Measurements from ENCODE around the gene THEM4.

DNA sequence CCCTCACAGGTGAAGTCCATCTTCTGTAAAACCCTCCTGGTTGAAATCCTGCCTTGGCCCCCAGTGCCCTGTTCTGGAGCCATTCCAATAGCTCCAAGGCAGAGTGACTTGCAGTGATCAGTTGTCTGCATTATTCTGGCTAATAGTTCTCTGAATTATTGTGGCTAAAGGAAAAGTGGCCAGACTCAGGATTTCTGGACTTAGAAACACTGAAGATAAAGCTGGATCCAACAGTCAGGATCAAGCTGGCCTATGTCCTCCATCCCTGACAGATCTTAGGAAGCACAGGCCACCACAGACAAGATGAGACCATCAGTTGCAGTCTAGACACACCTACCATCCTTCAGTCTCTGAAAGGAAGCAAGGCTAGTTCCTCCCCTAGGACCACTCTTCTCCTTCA, 68.9 kb downstream of the THEM4 start:
- TF ChIP-seq, protein P1, sequence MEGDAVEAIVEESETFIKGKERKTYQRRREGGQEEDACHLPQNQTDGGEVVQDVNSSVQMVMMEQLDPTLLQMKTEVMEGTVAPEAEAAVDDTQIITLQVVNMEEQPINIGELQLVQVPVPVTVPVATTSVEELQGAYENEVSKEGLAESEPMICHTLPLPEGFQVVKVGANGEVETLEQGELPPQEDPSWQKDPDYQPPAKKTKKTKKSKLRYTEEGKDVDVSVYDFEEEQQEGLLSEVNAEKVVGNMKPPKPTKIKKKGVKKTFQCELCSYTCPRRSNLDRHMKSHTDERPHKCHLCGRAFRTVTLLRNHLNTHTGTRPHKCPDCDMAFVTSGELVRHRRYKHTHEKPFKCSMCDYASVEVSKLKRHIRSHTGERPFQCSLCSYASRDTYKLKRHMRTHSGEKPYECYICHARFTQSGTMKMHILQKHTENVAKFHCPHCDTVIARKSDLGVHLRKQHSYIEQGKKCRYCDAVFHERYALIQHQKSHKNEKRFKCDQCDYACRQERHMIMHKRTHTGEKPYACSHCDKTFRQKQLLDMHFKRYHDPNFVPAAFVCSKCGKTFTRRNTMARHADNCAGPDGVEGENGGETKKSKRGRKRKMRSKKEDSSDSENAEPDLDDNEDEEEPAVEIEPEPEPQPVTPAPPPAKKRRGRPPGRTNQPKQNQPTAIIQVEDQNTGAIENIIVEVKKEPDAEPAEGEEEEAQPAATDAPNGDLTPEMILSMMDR (IDR thresholded peaks at IDR 0.05; ENCODE audit: low read depth, low read length) = no peak
- TF ChIP-seq MYC (IDR thresholded peaks at IDR 0.05; ENCODE audit: low read depth, low read length) (no peak), POLR2A (IDR thresholded peaks at IDR 0.05; ENCODE audit: extremely low read depth, insufficient read length) (no peak)
